ENCODE measurements around the gene KCNT2. TPM values are rescaled to one million over a fixed set of nuclear protein-coding genes. Genes with fewer than 3 reads are reported as not detected.
"Not testable (repeated sequence)": the region's sequence is repeated elsewhere in the genome, so short reads cannot be mapped to it uniquely, and the experiment has no call there.

KCNT2 gene
- total RNA-seq, 2 experiments from 2014 or later: not detected

DNA sequence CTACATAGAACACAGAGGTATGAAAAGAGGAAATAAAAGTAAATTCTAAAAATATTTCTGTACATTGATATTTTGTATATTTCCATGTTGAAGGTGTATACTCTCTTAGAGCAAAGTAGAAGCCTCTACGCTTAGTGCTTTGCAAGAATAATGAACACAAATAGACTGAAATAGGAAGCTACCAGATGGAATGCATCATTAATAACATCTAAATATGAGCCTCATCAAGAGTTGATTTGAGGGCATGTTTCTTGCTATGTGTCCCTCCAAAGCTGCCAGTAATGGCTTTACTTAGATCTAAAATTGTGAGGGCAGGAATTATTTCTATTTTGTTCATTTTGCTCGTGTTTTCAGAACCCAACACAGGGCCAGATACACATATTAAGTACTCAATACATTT lies 94.4 kb downstream of the KCNT2 start:
- H3K9me3 ChIP-seq (ENCODE audit: low read length): no peaks in the 10 kb centered on the region
- H3K4me1 ChIP-seq (ENCODE audit: insufficient read depth, low read length, poor library complexity, severe bottlenecking): no peaks in the 10 kb centered on the region
- no peak overlapping the region for H3K27ac ChIP-seq (ENCODE audit: low read depth, low read length, poor library complexity, severe bottlenecking)
- H3K4me3 ChIP-seq (ENCODE audit: low read depth, low read length, poor library complexity, severe bottlenecking): no peak overlapping the region
- intact Hi-C loops (cut with micrococcal nuclease; ENCODE audit: unreplicated experiment): no loop called here
- no TSS peak for BruUV-seq (replicated peaks)
- H3K4me2 ChIP-seq (ENCODE audit: low read length): no peak overlapping the region
- no peaks in the 10 kb centered on the region for H3K36me3 ChIP-seq (ENCODE audit: insufficient read depth, low read length)
- H4K20me1 ChIP-seq (ENCODE audit: insufficient read depth, low read length): no peaks in the 10 kb centered on the region
- no peaks in the 10 kb centered on the region for H3K9me2 ChIP-seq (ENCODE audit: insufficient read depth, low read length)
- ChIA-PET POLR2A (interaction anchor here (2.1 kb wide), 1 partner anchor 11 kb away, joined by 7 read pairs; no protein-coding TSS in a partner anchor), CTCF (ENCODE audit: unreplicated experiment) (no interaction called here)
- no peak overlapping the region for H2AFZ ChIP-seq (ENCODE audit: low read length)
- no peaks in the 10 kb centered on the region for H3K79me2 ChIP-seq (ENCODE audit: insufficient read depth, low read depth, low read length)
- no peak for TF ChIP-seq EZH2phosphoT487 (IDR thresholded peaks at IDR 0.05; ENCODE audit: borderline replicate concordance, low read depth, low read length)
- TF ChIP-seq, protein P1, sequence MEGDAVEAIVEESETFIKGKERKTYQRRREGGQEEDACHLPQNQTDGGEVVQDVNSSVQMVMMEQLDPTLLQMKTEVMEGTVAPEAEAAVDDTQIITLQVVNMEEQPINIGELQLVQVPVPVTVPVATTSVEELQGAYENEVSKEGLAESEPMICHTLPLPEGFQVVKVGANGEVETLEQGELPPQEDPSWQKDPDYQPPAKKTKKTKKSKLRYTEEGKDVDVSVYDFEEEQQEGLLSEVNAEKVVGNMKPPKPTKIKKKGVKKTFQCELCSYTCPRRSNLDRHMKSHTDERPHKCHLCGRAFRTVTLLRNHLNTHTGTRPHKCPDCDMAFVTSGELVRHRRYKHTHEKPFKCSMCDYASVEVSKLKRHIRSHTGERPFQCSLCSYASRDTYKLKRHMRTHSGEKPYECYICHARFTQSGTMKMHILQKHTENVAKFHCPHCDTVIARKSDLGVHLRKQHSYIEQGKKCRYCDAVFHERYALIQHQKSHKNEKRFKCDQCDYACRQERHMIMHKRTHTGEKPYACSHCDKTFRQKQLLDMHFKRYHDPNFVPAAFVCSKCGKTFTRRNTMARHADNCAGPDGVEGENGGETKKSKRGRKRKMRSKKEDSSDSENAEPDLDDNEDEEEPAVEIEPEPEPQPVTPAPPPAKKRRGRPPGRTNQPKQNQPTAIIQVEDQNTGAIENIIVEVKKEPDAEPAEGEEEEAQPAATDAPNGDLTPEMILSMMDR (conservative IDR thresholded peaks at IDR 0.05; ENCODE audit: low read length): no peak
- no peak for DNase-seq (ENCODE audit: low spot score)

DNA sequence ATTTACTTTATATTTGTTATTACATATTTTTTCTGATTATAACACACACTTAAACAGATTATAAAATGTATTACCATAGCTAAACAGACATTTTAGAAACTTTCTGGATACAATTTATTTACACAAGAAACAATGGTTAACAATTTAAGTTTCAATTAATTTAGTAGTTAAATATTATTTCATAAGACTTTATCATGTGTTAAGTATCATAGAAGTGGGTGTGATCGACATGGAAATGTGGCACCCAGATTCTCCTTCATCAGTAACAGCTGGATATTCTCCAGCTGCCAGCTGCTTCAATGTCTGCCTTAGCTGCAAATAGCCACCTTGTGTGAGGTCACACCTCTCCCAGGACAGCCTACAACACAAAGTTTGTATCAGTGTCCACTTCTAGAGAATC lies 97.8 kb downstream of the KCNT2 start:
- no peaks in the 10 kb centered on the region for H4K20me1 ChIP-seq (ENCODE audit: insufficient read depth, low read length)
- H2AFZ ChIP-seq (ENCODE audit: low read length): no peak overlapping the region
- no peaks in the 10 kb centered on the region for H3K79me2 ChIP-seq (ENCODE audit: insufficient read depth, low read depth, low read length)
- H3K9me3 ChIP-seq (ENCODE audit: low read length): no peaks in the 10 kb centered on the region
- H3K4me3 ChIP-seq (ENCODE audit: low read depth, low read length, poor library complexity, severe bottlenecking): no peak overlapping the region
- TF ChIP-seq EZH2phosphoT487 (IDR thresholded peaks at IDR 0.05; ENCODE audit: borderline replicate concordance, low read depth, low read length): no peak
- TF ChIP-seq, protein P1 (conservative IDR thresholded peaks at IDR 0.05; ENCODE audit: low read length): no peak
- ChIA-PET POLR2A (interaction anchor here (2.7 kb wide), 1 partner anchor 14 kb away, joined by 13 read pairs; no protein-coding TSS in a partner anchor), CTCF (ENCODE audit: unreplicated experiment) (no interaction called here)
- no peaks in the 10 kb centered on the region for H3K36me3 ChIP-seq (ENCODE audit: insufficient read depth, low read length)
- H3K4me1 ChIP-seq (ENCODE audit: insufficient read depth, low read length, poor library complexity, severe bottlenecking): no peaks in the 10 kb centered on the region
- no TSS peak for BruUV-seq (replicated peaks)
- no peak overlapping the region for H3K4me2 ChIP-seq (ENCODE audit: low read length)
- no peak for DNase-seq (ENCODE audit: low spot score)
- intact Hi-C loops (cut with micrococcal nuclease; ENCODE audit: unreplicated experiment): no loop called here
- H3K9me2 ChIP-seq (ENCODE audit: insufficient read depth, low read length): no peaks in the 10 kb centered on the region
- H3K27ac ChIP-seq (ENCODE audit: low read depth, low read length, poor library complexity, severe bottlenecking): no peak overlapping the region

DNA sequence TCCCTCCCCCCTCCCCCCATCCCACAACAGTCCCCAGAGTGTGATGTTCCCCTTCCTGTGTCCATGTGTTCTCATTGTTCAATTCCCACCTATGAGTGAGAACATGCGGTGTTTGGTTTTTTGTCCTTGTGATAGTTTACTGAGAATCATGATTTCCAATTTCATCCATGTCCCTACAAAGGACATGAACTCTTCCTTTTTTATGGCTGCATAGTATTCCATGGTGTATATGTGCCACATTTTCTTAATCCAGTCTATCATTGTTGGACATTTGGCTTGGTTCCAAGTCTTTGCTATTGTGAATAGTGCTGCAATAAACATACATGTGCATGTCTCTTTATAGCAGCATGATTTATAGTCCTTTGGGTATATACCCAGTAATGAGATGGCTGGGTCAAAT lies 104.0 kb downstream of the KCNT2 start:
- intact Hi-C loops (cut with micrococcal nuclease; ENCODE audit: unreplicated experiment); H4K20me1 ChIP-seq (ENCODE audit: insufficient read depth, low read length); H3K9me3 ChIP-seq (ENCODE audit: low read length); H3K4me3 ChIP-seq (ENCODE audit: low read depth, low read length, poor library complexity, severe bottlenecking); POLR2A ChIA-PET; CTCF ChIA-PET (ENCODE audit: unreplicated experiment); BruUV-seq (replicated peaks); H3K36me3 ChIP-seq (ENCODE audit: insufficient read depth, low read length); H3K9me2 ChIP-seq (ENCODE audit: insufficient read depth, low read length); H3K4me1 ChIP-seq (ENCODE audit: insufficient read depth, low read length, poor library complexity, severe bottlenecking); H2AFZ ChIP-seq (ENCODE audit: low read length); H3K27ac ChIP-seq (ENCODE audit: low read depth, low read length, poor library complexity, severe bottlenecking); DNase-seq (ENCODE audit: low spot score); H3K4me2 ChIP-seq (ENCODE audit: low read length); H3K79me2 ChIP-seq (ENCODE audit: insufficient read depth, low read depth, low read length): not testable (repeated sequence)
